OCI-M1 (cell line): ENCODE measurements around the gene GPATCH2.
"Not testable (repeated sequence)": the region's sequence is repeated elsewhere in the genome, so short reads cannot be mapped to it uniquely, and the experiment has no call there.

Source experiments
- DNase-seq: peaks from one replicate; lab custom pipeline; 2025; lab: John Stamatoyannopoulos, UW

Gene GPATCH2

GRCh38 chr1:217449370-217449769, 181.5 kb downstream of the GPATCH2 start:
- no peak for DNase-seq

GRCh38 chr1:217443845-217444244, 187.0 kb downstream of the GPATCH2 start:
- DNase-seq = no peak

GRCh38 chr1:217437376-217437775, 193.5 kb downstream of the GPATCH2 start:
- no peak for DNase-seq

- DNase-seq = no peak
Observed at GRCh38 chr1:217435204-217435603, 195.7 kb downstream of the GPATCH2 start.

- no peak for DNase-seq
Observed at GRCh38 chr1:217433664-217434063, 197.2 kb downstream of the GPATCH2 start.

GRCh38 chr1:217432339-217432738, 198.6 kb downstream of the GPATCH2 start:
- no peak for DNase-seq

GRCh38 chr1:217431395-217431794, 199.5 kb downstream of the GPATCH2 start:
- peak; percentile 34 for DNase-seq

- no peak for DNase-seq
Observed at GRCh38 chr1:217425422-217425821, 205.5 kb downstream of the GPATCH2 start.

GRCh38 chr1:217419194-217419551, 211.7 kb downstream of the GPATCH2 start:
- no peak for DNase-seq

GRCh38 chr1:217418269-217419193, 212.4 kb downstream of the GPATCH2 start:
- no peak for DNase-seq

- DNase-seq = no peak
Observed at GRCh38 chr1:217417363-217417762, 213.5 kb downstream of the GPATCH2 start.

- no peak for DNase-seq
Observed at GRCh38 chr1:217407534-217408001, 223.3 kb downstream of the GPATCH2 start.

GRCh38 chr1:217403026-217403720, 227.7 kb downstream of the GPATCH2 start:
- no peak for DNase-seq

GRCh38 chr1:217402301-217402700, 228.6 kb downstream of the GPATCH2 start:
- DNase-seq = no peak

GRCh38 chr1:217393896-217394295, 237.0 kb downstream of the GPATCH2 start:
- no peak for DNase-seq

GRCh38 chr1:217392441-217392840, 238.4 kb downstream of the GPATCH2 start:
- DNase-seq = no peak

GRCh38 chr1:217389895-217390294, 241.0 kb downstream of the GPATCH2 start:
- no peak for DNase-seq

GRCh38 chr1:217388522-217389065, 242.3 kb downstream of the GPATCH2 start:
- no peak for DNase-seq

- not testable (repeated sequence) for DNase-seq
Observed at GRCh38 chr1:217381773-217382172, 249.1 kb downstream of the GPATCH2 start.

GRCh38 chr1:217379804-217380203, 251.1 kb downstream of the GPATCH2 start:
- not testable (repeated sequence) for DNase-seq

GRCh38 chr1:217379336-217379735, 251.6 kb downstream of the GPATCH2 start:
- no peak for DNase-seq
